ENCODE measurements around the gene MGAT4A. TPM values are rescaled to one million over a fixed set of nuclear protein-coding genes. Genes with fewer than 3 reads are reported as not detected.

MGAT4A gene
- total and polyA plus RNA-seq, 2 experiments from 2014 or later = 4.4 to 5.6 TPM

DNA sequence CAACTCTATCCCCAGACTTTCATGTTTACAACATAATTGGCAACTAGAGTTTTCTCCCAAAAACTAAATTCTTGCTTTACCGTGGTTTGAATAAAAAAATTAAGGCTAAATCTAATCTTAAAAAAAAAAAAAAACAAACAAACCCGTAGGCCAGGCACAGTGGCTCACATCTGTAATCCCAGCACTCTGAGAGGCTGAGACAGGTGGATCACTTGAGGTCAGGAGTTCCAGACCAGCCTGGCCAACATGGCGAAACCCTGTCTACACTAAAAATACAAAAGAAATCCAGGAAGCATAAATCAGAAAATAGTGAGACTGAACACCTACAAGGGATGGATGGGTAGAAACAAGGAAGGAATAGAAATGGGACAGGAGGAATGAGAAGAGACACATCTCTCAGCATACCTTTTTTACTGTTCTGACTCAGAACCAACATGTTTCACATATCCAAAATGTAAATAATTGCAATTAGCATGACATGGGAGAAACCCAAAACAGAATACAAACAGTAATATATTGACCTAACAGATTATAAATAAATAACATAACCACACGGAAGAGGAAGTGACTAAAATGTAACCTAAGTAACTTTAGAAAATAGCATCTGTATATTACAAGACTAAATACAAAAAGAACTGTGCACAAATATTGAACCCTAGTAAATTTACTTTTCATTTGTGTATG lies 17.5 kb downstream of the MGAT4A start:
- Mint-ChIP-seq H3K27ac (no peak overlapping the region), H3K4me1 (peaks cover 2% of the 10 kb centered on the region; the same call in 2 of the 3 replicates), H3K27me3 (ENCODE audit: insufficient read depth, low read depth, poor library complexity) (no peaks in the 10 kb centered on the region), H3K4me3 (no peak overlapping the region), H3K36me3 (ENCODE audit: low read depth) (no peaks in the 10 kb centered on the region), H3K9me3 (no peaks in the 10 kb centered on the region)
- no peaks in the 10 kb centered on the region for H3K9me2 ChIP-seq (ENCODE audit: insufficient read depth)
- H3K27ac ChIP-seq (ENCODE audit: low read depth) = no peak overlapping the region
- no peaks in the 10 kb centered on the region for H4K20me1 ChIP-seq (replicated peaks; ENCODE audit: insufficient read depth)
- no peaks in the 10 kb centered on the region for H3K36me3 ChIP-seq (ENCODE audit: insufficient read depth)
- no peak for ATAC-seq
- H3K4me1 ChIP-seq (ENCODE audit: insufficient read depth) = no peaks in the 10 kb centered on the region
- no peaks in the 10 kb centered on the region for H3F3A ChIP-seq (replicated peaks; ENCODE audit: low read depth)
- DNase-seq (ENCODE audit: low spot score) = no peak
- H3K79me2 ChIP-seq (replicated peaks; ENCODE audit: insufficient read depth) = no peaks in the 10 kb centered on the region
- no peak overlapping the region for H3K4me3 ChIP-seq
- H3K27me3 ChIP-seq (ENCODE audit: insufficient read depth) = no peaks in the 10 kb centered on the region
- H2AFZ ChIP-seq = no peak overlapping the region
- no peak overlapping the region for H3K4me2 ChIP-seq
- TF ChIP-seq ZNF114 (CRISPR knock-in tag; IDR thresholded peaks at IDR 0.05) = no peak
- TF ChIP-seq, protein P1, sequence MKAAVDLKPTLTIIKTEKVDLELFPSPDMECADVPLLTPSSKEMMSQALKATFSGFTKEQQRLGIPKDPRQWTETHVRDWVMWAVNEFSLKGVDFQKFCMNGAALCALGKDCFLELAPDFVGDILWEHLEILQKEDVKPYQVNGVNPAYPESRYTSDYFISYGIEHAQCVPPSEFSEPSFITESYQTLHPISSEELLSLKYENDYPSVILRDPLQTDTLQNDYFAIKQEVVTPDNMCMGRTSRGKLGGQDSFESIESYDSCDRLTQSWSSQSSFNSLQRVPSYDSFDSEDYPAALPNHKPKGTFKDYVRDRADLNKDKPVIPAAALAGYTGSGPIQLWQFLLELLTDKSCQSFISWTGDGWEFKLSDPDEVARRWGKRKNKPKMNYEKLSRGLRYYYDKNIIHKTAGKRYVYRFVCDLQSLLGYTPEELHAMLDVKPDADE (IDR thresholded peaks at IDR 0.05) = no peak
- TF ChIP-seq ZNF462 (CRISPR knock-in tag; IDR thresholded peaks at IDR 0.05) = no peak
- TF ChIP-seq, protein P2, sequence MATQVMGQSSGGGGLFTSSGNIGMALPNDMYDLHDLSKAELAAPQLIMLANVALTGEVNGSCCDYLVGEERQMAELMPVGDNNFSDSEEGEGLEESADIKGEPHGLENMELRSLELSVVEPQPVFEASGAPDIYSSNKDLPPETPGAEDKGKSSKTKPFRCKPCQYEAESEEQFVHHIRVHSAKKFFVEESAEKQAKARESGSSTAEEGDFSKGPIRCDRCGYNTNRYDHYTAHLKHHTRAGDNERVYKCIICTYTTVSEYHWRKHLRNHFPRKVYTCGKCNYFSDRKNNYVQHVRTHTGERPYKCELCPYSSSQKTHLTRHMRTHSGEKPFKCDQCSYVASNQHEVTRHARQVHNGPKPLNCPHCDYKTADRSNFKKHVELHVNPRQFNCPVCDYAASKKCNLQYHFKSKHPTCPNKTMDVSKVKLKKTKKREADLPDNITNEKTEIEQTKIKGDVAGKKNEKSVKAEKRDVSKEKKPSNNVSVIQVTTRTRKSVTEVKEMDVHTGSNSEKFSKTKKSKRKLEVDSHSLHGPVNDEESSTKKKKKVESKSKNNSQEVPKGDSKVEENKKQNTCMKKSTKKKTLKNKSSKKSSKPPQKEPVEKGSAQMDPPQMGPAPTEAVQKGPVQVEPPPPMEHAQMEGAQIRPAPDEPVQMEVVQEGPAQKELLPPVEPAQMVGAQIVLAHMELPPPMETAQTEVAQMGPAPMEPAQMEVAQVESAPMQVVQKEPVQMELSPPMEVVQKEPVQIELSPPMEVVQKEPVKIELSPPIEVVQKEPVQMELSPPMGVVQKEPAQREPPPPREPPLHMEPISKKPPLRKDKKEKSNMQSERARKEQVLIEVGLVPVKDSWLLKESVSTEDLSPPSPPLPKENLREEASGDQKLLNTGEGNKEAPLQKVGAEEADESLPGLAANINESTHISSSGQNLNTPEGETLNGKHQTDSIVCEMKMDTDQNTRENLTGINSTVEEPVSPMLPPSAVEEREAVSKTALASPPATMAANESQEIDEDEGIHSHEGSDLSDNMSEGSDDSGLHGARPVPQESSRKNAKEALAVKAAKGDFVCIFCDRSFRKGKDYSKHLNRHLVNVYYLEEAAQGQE (IDR thresholded peaks at IDR 0.05; ENCODE audit: unreplicated experiment) = no peak
- TF ChIP-seq JUNB (IDR thresholded peaks at IDR 0.05; ENCODE audit: unreplicated experiment) = no peak

Data from GM23338 (cell line).